Coronary artery (tissue), 2 donors: Measurements from ENCODE around the gene LRTM2.

Experiments
- DNase-seq: peaks from one replicate; pipeline ENCODE4 v3.0.0-alpha.2; 2017; ENCODE audit warnings: low spot score
- H3K27ac ChIP-seq, 2 donors: fragments of 200-600 bp; sonication (generic); one replicate each; pipeline ENCODE4 v1.5.1; 2016 to 2019
- H3K4me3 ChIP-seq: fragments of 200-600 bp; sonication (generic); 2 replicates; pipeline ENCODE4 v1.5.1; 2016; ENCODE audit warnings: mild to moderate bottlenecking, moderate library complexity
- TF ChIP-seq, protein P1 (sequence below): fragments of 200-600 bp; sonication (generic); IDR thresholded peaks from one replicate; pipeline ENCODE4 v1.5.1; 2019; ENCODE audit warnings: antibody characterized with exemption

LRTM2 gene

DNA sequence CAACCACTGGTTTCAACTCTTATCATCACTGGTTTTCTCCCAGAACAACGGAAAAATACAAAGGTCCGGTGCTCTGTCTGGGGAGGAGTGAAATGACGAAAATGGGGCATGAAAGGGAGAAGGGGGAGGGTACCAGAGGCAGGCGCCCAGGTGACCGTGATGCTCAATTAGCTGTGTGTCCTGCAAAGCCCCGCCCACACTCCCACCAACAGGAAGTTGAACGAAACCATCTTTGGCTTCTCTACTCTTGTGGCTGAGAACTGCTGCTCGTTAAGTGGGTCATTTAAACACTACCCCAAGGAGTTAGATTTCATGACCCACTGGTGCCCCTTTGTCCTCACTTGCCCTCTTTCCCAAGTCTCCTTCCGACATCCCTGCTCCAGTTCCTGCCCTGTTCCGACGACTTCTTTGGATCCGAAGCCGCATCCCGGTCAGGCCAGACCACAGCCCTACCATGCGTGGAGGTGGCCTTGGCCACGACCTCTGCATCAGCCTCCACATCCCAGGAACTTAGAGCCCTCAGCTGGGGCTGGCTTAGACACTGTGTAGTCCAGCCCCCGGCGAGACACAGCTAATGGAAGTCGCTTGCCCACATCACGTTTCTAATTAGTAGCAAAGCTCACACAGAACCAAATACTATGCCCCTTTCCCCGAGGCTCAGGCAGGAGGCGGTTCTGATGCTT, 11.4 kb upstream of the LRTM2 start:
- DNase-seq: no peak
- TF ChIP-seq, protein P1, sequence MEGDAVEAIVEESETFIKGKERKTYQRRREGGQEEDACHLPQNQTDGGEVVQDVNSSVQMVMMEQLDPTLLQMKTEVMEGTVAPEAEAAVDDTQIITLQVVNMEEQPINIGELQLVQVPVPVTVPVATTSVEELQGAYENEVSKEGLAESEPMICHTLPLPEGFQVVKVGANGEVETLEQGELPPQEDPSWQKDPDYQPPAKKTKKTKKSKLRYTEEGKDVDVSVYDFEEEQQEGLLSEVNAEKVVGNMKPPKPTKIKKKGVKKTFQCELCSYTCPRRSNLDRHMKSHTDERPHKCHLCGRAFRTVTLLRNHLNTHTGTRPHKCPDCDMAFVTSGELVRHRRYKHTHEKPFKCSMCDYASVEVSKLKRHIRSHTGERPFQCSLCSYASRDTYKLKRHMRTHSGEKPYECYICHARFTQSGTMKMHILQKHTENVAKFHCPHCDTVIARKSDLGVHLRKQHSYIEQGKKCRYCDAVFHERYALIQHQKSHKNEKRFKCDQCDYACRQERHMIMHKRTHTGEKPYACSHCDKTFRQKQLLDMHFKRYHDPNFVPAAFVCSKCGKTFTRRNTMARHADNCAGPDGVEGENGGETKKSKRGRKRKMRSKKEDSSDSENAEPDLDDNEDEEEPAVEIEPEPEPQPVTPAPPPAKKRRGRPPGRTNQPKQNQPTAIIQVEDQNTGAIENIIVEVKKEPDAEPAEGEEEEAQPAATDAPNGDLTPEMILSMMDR: no peak
- H3K27ac ChIP-seq: no peak overlapping the region
- no peak overlapping the region for H3K4me3 ChIP-seq

DNA sequence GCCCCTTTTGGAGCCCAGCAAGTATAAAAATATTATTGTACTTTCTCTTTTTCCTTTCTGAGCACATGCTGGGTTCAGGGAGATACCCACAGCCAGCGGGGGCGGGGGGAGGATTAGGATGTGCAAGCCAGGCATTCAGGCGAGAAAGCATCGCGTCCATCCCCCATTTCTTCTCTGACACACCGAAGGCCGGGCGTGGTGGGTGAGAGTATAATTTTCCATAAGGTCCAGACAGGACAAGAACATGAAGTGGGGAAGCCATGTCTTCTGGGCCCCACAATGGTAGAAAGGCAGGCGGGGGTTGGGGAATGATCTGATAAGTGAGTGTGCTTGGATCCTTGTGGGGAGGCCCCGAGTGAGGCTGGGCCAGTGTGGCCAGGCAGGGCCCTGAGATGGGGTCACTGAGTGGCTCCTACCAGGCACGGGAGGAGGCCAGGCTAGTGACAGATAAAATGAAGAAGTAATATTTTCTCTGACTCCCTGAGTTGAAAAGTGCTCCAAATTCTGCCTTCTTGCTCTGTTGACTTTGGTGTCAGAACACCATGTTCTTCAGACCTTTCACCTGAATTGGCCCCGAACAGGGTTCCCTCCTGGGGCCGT, 10.7 kb upstream of the LRTM2 start:
- DNase-seq: no peak
- TF ChIP-seq, protein P1: no peak
- H3K4me3 ChIP-seq: no peak overlapping the region
- H3K27ac ChIP-seq: peak overlapping the region in 1 of 2 donors; percentile 28

- peak overlapping the region in 1 of 2 donors; percentile 28 for H3K27ac ChIP-seq
- H3K4me3 ChIP-seq: no peak overlapping the region
- TF ChIP-seq, protein P1: no peak
- DNase-seq: no peak
Measured at GRCh38 chr12:1810201-1810930, 10.0 kb upstream of the LRTM2 start.

DNA sequence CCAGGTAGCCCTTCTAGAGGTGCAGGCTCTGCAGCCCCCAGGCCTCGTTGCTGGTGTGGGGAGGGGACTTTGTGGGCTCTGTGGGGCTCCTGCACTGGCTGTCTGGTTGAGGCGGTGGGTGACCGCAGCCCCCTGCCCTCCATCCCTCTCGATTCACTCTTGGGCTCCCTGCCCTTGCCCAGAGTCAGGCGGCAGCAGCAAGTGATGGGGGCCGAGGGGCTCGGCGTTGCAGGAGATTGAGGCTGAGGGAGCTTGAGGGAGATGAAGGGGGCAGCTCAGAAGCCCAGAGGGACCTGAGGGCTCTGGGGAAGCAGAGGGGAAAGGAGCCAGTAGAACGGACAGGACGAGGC, 9.5 kb upstream of the LRTM2 start:
- TF ChIP-seq, protein P1: no peak
- Histone ChIP-seq H3K27ac (peak overlapping the region in 1 of 2 donors; percentile 75), H3K4me3 (no peak overlapping the region)
- DNase-seq: no peak

GRCh38 chr12:1811281-1811947, 9.0 kb upstream of the LRTM2 start:
- no peak for DNase-seq
- TF ChIP-seq, protein P1: no peak
- Histone ChIP-seq H3K4me3 (peak overlapping the region; percentile 6), H3K27ac (peak overlapping the region; percentile 15 to 75)

- Histone ChIP-seq H3K4me3 (no peak overlapping the region), H3K27ac (peak overlapping the region; percentile 15 to 75)
- TF ChIP-seq, protein P1: no peak
- DNase-seq: no peak
Measured at GRCh38 chr12:1811948-1812291, 8.4 kb upstream of the LRTM2 start.
